Measurements from ENCODE around the gene CATSPERB. TPM values are rescaled to one million over a fixed set of nuclear protein-coding genes. Genes with fewer than 3 reads are reported as not detected.
A peak's percentile ranks its signal among the peaks of the same experiment; 100 is the strongest.
"Not testable (repeated sequence)": the region's sequence is repeated elsewhere in the genome, so short reads cannot be mapped to it uniquely, and the experiment has no call there.

Gene CATSPERB
- total RNA-seq, 1 experiment from 2014 or later: 0.35 TPM

DNA sequence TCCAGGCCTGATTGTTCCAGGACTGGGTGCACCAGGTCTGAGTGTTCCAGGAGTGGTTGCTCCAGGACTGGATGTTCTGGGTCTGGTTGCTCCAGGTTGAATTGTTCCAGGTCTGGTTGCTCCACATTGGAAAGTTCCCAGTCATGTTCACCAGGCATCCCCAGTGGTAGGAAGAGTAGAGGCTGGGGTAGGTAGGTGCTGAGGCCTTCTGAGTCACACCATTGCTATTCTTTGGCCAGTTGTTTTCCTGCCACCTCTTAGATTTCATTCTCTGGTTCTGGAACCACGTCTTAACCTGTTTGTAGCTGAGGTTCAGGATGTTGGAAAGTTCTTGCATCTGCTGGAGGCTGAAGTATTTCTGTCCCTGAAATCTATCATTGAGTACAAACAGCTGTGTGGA, 127.3 kb downstream of the CATSPERB start:
- not testable (repeated sequence) for H3K27me3 ChIP-seq (ENCODE audit: control insufficient read depth, insufficient read depth, low read length); H3K4me3 ChIP-seq (ENCODE audit: insufficient read depth, low read depth, low read length); H3K36me3 ChIP-seq (replicated peaks; ENCODE audit: control insufficient read depth, insufficient read depth, low read length); DNase-seq

DNA sequence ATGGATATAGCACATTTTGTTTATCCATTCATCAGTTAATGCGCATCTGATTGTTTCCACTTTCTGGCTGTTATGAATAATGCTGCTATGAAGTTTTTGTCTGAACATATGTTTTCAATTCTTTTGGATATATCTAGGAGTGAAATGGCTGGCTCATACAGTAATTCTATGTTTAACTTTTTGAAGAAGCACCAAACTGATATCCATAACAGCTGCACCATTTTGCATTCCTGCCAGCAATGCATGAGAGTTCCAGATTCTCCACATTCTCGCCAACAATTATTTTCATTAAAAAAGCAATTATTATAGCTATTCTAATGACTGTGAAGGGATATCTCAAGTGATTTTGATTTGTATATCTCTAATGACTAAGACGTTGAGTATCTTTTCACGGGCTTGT, 131.9 kb downstream of the CATSPERB start:
- no peak overlapping the region for H3K4me3 ChIP-seq (ENCODE audit: insufficient read depth, low read depth, low read length)
- no peak for DNase-seq
- H3K27me3 ChIP-seq (ENCODE audit: control insufficient read depth, insufficient read depth, low read length): no peaks in the 10 kb centered on the region
- H3K36me3 ChIP-seq (replicated peaks; ENCODE audit: control insufficient read depth, insufficient read depth, low read length): no peaks in the 10 kb centered on the region

GRCh38 chr14:91595736-91596135, 136.2 kb downstream of the CATSPERB start:
- no peaks in the 10 kb centered on the region for H3K36me3 ChIP-seq (replicated peaks; ENCODE audit: control insufficient read depth, insufficient read depth, low read length)
- no peak for DNase-seq
- H3K4me3 ChIP-seq (ENCODE audit: insufficient read depth, low read depth, low read length): no peak overlapping the region
- H3K27me3 ChIP-seq (ENCODE audit: control insufficient read depth, insufficient read depth, low read length): no peaks in the 10 kb centered on the region

- not testable (repeated sequence) for DNase-seq; H3K27me3 ChIP-seq (ENCODE audit: control insufficient read depth, insufficient read depth, low read length); H3K36me3 ChIP-seq (replicated peaks; ENCODE audit: control insufficient read depth, insufficient read depth, low read length); H3K4me3 ChIP-seq (ENCODE audit: insufficient read depth, low read depth, low read length)
These were observed 137.9 kb downstream of the CATSPERB start for GRCh38 chr14:91593957-91594356.

DNA sequence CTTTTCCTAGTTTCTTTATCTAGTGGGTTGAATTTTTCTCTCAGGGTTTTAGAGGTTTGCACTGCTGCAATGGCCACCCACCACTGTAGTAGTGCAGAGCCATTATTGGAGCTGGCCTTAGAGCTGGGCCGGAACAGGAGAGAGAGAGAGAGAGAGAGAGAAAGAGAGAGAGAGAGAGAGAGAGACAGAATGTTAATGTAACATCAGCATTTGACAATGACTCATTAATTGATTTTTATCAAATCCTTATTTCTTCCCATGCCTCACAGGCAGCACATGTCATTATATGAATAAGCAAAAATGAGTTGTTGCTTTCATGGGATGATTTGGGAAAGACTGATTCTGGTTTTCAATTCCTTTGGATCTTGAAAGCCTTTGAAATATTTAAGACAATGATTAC, 145.5 kb downstream of the CATSPERB start:
- H3K4me3 ChIP-seq (ENCODE audit: insufficient read depth, low read depth, low read length): no peak overlapping the region
- no peak for DNase-seq
- H3K27me3 ChIP-seq (ENCODE audit: control insufficient read depth, insufficient read depth, low read length): no peaks in the 10 kb centered on the region
- no peaks in the 10 kb centered on the region for H3K36me3 ChIP-seq (replicated peaks; ENCODE audit: control insufficient read depth, insufficient read depth, low read length)

GRCh38 chr14:91585856-91586255, 146.0 kb downstream of the CATSPERB start:
- H3K36me3 ChIP-seq (replicated peaks; ENCODE audit: control insufficient read depth, insufficient read depth, low read length): no peaks in the 10 kb centered on the region
- H3K27me3 ChIP-seq (ENCODE audit: control insufficient read depth, insufficient read depth, low read length): no peaks in the 10 kb centered on the region
- DNase-seq: no peak
- H3K4me3 ChIP-seq (ENCODE audit: insufficient read depth, low read depth, low read length): no peak overlapping the region

GRCh38 chr14:91582761-91583160, 149.1 kb downstream of the CATSPERB start:
- Histone ChIP-seq H3K4me3 (ENCODE audit: insufficient read depth, low read depth, low read length) (no peak overlapping the region), H3K36me3 (replicated peaks; ENCODE audit: control insufficient read depth, insufficient read depth, low read length) (no peaks in the 10 kb centered on the region), H3K27me3 (ENCODE audit: control insufficient read depth, insufficient read depth, low read length) (no peaks in the 10 kb centered on the region)
- no peak for DNase-seq

DNA sequence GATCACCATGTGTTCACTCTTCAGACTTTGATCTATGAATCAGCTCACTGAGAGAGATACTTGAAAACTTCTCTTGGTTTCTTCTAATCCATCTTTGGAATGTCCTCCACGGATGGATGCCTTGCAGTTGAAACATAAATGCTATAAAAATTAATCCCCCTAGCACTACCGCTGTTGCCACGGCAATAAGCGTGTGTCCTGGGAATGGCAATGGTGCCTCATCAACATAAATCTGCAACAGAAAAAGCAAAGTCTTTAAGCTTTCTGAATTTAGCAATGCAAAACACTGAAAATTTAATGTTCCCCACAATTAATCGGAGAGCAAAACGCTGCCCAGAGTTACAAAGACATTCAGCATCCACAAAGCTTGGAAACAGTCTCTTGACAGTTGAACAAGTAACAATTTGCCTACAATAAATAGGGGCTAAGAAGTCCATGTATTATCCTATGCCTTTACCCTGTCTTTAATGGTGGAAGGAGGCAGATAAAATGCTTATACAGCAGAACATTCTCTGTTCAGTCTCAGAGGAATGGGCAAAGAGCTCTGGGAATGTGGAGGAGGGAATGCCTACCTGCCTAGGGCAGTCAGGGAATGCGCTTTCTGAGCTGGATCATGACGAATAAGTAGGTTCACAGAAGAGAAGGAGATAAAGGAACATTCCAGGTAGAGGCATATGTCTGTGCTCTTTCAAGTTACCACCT, 150.9 kb downstream of the CATSPERB start:
- peaks cover 2% of the 10 kb centered on the region; the same call in 1 of the 2 replicates for H3K27me3 ChIP-seq (ENCODE audit: control insufficient read depth, insufficient read depth, low read length)
- no peaks in the 10 kb centered on the region for H3K36me3 ChIP-seq (replicated peaks; ENCODE audit: control insufficient read depth, insufficient read depth, low read length)
- H3K4me3 ChIP-seq (ENCODE audit: insufficient read depth, low read depth, low read length): no peak overlapping the region
- DNase-seq: no peak

- H3K36me3 ChIP-seq (replicated peaks; ENCODE audit: control insufficient read depth, insufficient read depth, low read length): no peaks in the 10 kb centered on the region
- H3K27me3 ChIP-seq (ENCODE audit: control insufficient read depth, insufficient read depth, low read length): peaks cover 33% of the 10 kb centered on the region
- no peak overlapping the region for H3K4me3 ChIP-seq (ENCODE audit: insufficient read depth, low read depth, low read length)
- DNase-seq: no peak
These were observed 154.2 kb downstream of the CATSPERB start for GRCh38 chr14:91577632-91578233.

DNA sequence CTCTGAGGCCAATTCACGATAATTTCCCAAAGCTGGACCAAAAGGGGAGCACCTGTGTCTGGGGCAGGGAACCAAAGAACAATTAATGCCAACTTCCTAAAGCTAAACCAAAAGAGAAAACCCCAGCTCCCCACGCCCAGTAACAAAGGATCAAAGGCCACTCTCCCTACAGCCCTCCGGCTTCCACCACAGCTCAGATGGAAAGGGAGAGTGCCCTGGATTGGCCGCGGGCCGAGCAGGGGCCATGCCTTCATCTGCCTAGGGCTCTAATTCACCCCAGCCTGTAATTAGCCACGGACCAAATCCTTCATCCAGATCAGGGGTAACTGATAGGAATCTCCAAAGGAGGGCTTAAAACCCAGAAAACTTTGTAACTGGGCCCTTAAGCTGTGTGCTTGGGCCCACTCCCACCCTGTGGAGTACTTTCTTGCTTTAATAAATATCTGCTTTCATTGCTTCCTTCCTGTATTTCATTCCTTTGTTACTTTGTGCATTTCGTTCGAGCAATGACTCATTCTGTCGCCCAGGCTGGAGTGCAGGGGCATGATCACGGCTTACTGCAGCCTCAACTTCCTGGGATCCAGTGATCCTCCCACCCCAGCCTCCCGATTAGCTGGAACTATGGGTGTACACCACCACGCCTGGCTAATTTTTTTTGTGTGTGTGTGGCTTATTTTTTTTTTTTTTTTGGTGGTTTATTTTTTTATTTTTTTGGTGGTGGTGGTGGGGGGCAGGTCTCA, 156.2 kb downstream of the CATSPERB start:
- peak; percentile 45 for DNase-seq
- no peaks in the 10 kb centered on the region for H3K36me3 ChIP-seq (replicated peaks; ENCODE audit: control insufficient read depth, insufficient read depth, low read length)
- no peak overlapping the region; the same call in 1 of the 2 replicates for H3K4me3 ChIP-seq (ENCODE audit: insufficient read depth, low read depth, low read length)
- peaks cover 35% of the 10 kb centered on the region for H3K27me3 ChIP-seq (ENCODE audit: control insufficient read depth, insufficient read depth, low read length)

DNA sequence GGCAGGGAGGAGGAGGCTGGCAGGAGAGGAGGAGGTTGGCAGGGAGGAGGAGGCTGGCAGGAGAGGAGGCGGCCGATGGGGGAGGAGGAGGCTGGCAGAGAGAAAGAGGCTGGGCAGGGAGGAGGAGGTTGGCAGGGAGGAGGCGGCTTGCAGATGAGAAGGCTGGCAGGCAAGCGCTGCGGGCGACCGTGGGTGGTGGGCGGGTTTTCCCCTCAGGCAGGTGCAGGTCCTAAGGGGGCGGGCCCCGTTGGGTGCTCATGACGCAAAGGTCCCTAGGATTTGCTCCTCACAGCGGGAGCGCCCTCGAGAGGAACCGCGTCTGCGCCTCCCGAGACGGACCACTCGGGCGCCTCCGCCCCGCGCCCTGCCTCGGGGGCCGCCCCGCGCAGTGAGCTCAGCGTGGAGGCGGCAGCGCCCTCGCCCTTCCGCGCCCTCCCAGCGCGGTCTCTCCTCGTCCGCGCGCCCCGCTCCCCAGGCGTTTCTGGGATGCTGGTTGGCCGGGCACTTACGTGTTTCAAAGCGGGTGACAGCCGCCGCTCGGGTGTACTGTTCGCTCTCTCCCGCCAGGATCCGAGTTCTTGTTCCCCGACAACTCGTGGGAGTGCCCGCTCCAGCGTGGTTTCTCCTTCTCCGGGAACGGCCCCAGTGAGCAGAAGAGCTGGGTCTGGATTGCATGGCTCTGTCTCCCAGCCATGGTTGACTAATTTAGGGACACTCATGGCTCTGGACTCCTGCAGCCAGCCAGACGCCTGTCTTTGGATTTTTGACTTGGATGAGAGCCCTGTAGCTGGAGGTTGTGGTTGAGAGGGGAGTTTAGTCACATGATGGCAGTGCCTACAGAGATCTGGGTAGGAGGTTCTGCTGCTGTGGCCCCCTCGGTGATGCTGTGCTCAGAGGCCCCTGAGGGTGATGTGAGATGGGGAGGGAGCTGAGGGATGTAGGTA, 157.7 kb downstream of the CATSPERB start:
- peak; percentile 66 for DNase-seq
- Histone ChIP-seq H3K4me3 (ENCODE audit: insufficient read depth, low read depth, low read length) (peak overlapping the region; percentile 50), H3K36me3 (replicated peaks; ENCODE audit: control insufficient read depth, insufficient read depth, low read length) (no peaks in the 10 kb centered on the region), H3K27me3 (ENCODE audit: control insufficient read depth, insufficient read depth, low read length) (peaks cover 35% of the 10 kb centered on the region)

DNA sequence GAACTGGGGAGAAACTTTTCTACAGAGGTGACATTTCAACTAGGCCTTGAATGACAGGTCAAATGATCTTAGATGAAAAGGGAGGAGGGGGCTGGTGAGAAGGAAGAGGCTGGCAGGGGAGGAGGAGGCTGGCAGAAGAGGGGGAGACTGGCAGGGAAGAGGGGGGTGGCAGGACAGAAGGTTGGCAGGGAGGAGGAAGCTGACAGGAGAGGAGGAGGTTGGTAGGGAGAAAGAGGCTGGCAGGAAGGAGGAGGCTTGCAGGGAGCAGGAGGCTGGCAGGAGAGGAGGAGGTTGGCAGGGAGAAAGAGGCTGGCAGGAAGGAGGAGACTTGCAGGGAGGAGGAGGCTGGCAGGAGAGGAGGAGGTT, 158.4 kb downstream of the CATSPERB start:
- Histone ChIP-seq H3K4me3 (ENCODE audit: insufficient read depth, low read depth, low read length) (no peak overlapping the region), H3K27me3 (ENCODE audit: control insufficient read depth, insufficient read depth, low read length) (peaks cover 36% of the 10 kb centered on the region), H3K36me3 (replicated peaks; ENCODE audit: control insufficient read depth, insufficient read depth, low read length) (no peaks in the 10 kb centered on the region)
- no peak for DNase-seq

GRCh38 chr14:91570021-91570420, 161.9 kb downstream of the CATSPERB start:
- DNase-seq: peak; percentile 72
- no peaks in the 10 kb centered on the region for H3K36me3 ChIP-seq (replicated peaks; ENCODE audit: control insufficient read depth, insufficient read depth, low read length)
- H3K27me3 ChIP-seq (ENCODE audit: control insufficient read depth, insufficient read depth, low read length): peaks cover 26% of the 10 kb centered on the region
- H3K4me3 ChIP-seq (ENCODE audit: insufficient read depth, low read depth, low read length): no peak overlapping the region

DNA sequence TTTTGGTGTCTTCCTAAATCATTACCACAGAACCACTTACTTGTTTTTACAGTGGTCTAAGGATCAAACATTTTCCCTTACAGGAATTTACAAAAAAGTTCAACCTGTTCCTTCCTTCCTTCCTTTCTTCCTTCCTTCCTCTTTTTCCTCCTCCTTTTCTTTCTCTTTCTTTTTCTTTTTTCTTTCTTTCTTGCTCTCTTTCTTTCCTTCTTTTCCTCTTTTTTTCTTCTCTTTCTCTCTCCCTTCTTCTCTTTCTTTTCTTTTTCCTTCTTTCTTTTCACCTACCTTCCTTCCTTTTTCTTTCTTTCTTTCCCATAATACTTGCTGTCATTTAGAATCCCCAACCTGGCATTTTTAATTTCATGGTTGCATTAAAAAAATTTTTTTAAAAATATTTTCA, 162.6 kb downstream of the CATSPERB start:
- H3K36me3 ChIP-seq (replicated peaks; ENCODE audit: control insufficient read depth, insufficient read depth, low read length): no peaks in the 10 kb centered on the region
- peaks cover 19% of the 10 kb centered on the region for H3K27me3 ChIP-seq (ENCODE audit: control insufficient read depth, insufficient read depth, low read length)

More for the DNA sequence above, 162.6 kb downstream of the CATSPERB start:
- H3K4me3 ChIP-seq (ENCODE audit: insufficient read depth, low read depth, low read length): no peak overlapping the region
- no peak for DNase-seq
